SU-DHL-6 (cell line): ENCODE results near the gene LEMD2.

ENCODE experiments used
- H2AFZ ChIP-seq: fragments of 200-600 bp; sonication (generic); 2 replicates; pipeline ENCODE4 v1.6.1; 2014; ENCODE audit warnings: low read depth, mild to moderate bottlenecking, moderate library complexity, mixed read lengths, antibody characterized with exemption, low read length; ENCODE audit not compliant: severe bottlenecking
- H3F3A ChIP-seq: fragments of 200-600 bp; shearing (Covaris generic); 2 replicates; pipeline ENCODE4 v1.6.0; 2016; ENCODE audit warnings: antibody characterized with exemption, mild to moderate bottlenecking; ENCODE audit not compliant: insufficient read depth
- H3K27ac ChIP-seq: fragments of 200-600 bp; sonication (generic); 2 replicates; pipeline ENCODE4 v1.5.1; 2016; ENCODE audit warnings: low read depth, mild to moderate bottlenecking, low read length, moderate library complexity, mixed read lengths
- H3K27me3 ChIP-seq: fragments of 200-600 bp; sonication (generic), shearing (Covaris generic); 2 replicates; pipeline ENCODE4 v1.6.0; 2014; ENCODE audit warnings: mild to moderate bottlenecking, low read length
- H3K36me3 ChIP-seq: fragments of 200-600 bp; sonication (generic); 2 replicates; pipeline ENCODE4 v1.6.1; 2014; ENCODE audit warnings: mild to moderate bottlenecking, low read length, mixed read lengths
- H3K4me2 ChIP-seq: fragments of 300-600, 200-600 bp; shearing (Covaris generic), sonication (generic); 2 replicates; pipeline ENCODE4 v1.6.0; 2014; ENCODE audit warnings: low read length, low read depth, mild to moderate bottlenecking; ENCODE audit not compliant: poor library complexity, severe bottlenecking
- H3K4me3 ChIP-seq: fragments of 200-600 bp; sonication (generic); 2 replicates; pipeline ENCODE4 v1.5.1; 2014; ENCODE audit warnings: antibody characterized with exemption, low read length, mild to moderate bottlenecking, mixed read lengths; ENCODE audit not compliant: insufficient read depth, poor library complexity, severe bottlenecking
- H3K79me2 ChIP-seq: fragments of 200-600 bp; sonication (generic); 2 replicates; pipeline ENCODE4 v1.6.1; 2014; ENCODE audit warnings: mild to moderate bottlenecking, low read length, moderate library complexity; ENCODE audit not compliant: insufficient read depth
- H3K9ac ChIP-seq: fragments of 200-600 bp; sonication (generic); 2 replicates; pipeline ENCODE4 v1.7.0; 2014; ENCODE audit warnings: mild to moderate bottlenecking, low read length
- H3K9me2 ChIP-seq: fragments of 200-600 bp; sonication (generic); replicated peaks from 2 replicates; pipeline ENCODE4 v1.6.1; 2014; ENCODE audit warnings: low read length; ENCODE audit not compliant: insufficient read depth
- H3K9me3 ChIP-seq: fragments of 200-600 bp; sonication (generic); 2 replicates; pipeline ENCODE4 v1.6.1; 2014; ENCODE audit warnings: low read length, mixed read lengths; ENCODE audit not compliant: insufficient read depth
- H4K20me1 ChIP-seq: fragments of 200-600 bp; sonication (generic); 2 replicates; pipeline ENCODE4 v1.6.1; 2014; ENCODE audit warnings: low read depth, mild to moderate bottlenecking, antibody characterized with exemption, low read length, moderate library complexity, mixed read lengths
- EZH2phosphoT487 ChIP-seq: fragments of 200-600 bp; sonication (generic), shearing (Covaris generic); conservative IDR thresholded peaks from 2 replicates; pipeline ENCODE4 v1.6.1; 2018; ENCODE audit warnings: mild to moderate bottlenecking, antibody characterized with exemption, low read length, moderate library complexity, mixed read lengths
- TF ChIP-seq, protein P1 (sequence below): fragments of 200-600 bp; sonication (generic); IDR thresholded peaks from one replicate; pipeline ENCODE4 v1.5.1; 2017; ENCODE audit warnings: antibody characterized with exemption, mild to moderate bottlenecking, low read length, moderate library complexity; ENCODE audit not compliant: insufficient read depth, poor library complexity, severe bottlenecking

LEMD2 gene

DNA sequence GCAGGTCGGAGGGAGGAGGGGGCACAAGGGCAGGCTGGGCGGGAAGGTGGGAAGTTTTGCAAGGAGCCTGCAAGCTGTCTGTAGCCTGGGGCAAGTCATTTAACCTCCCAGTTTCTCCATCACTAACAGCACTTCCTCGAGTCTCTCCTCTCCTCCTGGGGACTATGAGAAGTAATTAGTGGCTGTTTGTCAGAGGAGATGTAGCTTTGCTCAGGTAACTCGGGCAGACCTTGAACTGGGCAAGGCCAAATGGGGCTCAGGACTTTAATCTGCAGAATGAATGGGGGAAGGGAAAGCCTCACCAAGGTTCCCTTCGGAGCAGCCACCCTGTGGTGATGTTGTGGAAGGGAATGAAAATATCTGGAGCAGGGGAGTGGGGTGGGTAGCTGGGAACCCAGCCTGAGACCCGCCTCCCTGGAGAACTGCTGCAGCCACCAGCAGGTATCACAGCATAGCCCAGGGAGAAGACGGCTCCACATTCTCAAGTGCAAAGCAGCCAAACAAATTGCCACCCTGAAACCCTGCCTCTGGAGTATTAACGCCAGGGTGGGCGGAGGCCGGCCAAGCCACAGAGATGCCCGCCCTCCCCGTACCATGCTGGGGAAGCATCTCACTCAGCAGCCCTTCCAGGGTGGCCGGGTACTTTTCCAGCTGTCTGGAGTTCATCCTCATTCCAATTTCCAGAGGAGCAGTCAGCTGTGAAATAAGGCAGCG is 6.1 kb upstream of the LEMD2 start:
- TF ChIP-seq, protein P1, sequence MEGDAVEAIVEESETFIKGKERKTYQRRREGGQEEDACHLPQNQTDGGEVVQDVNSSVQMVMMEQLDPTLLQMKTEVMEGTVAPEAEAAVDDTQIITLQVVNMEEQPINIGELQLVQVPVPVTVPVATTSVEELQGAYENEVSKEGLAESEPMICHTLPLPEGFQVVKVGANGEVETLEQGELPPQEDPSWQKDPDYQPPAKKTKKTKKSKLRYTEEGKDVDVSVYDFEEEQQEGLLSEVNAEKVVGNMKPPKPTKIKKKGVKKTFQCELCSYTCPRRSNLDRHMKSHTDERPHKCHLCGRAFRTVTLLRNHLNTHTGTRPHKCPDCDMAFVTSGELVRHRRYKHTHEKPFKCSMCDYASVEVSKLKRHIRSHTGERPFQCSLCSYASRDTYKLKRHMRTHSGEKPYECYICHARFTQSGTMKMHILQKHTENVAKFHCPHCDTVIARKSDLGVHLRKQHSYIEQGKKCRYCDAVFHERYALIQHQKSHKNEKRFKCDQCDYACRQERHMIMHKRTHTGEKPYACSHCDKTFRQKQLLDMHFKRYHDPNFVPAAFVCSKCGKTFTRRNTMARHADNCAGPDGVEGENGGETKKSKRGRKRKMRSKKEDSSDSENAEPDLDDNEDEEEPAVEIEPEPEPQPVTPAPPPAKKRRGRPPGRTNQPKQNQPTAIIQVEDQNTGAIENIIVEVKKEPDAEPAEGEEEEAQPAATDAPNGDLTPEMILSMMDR, result no peak
- TF ChIP-seq EZH2phosphoT487, result no peak
- H3K4me2 ChIP-seq, result no peak overlapping the region
- H2AFZ ChIP-seq, result no peak overlapping the region
- H3F3A ChIP-seq, result no peaks in the 10 kb centered on the region
- no peak overlapping the region for H3K27ac ChIP-seq
- H3K9me3 ChIP-seq, result no peaks in the 10 kb centered on the region
- H4K20me1 ChIP-seq, result no peaks in the 10 kb centered on the region
- no peak overlapping the region for H3K9ac ChIP-seq
- H3K79me2 ChIP-seq, result no peaks in the 10 kb centered on the region
- no peaks in the 10 kb centered on the region for H3K36me3 ChIP-seq
- H3K27me3 ChIP-seq, result no peaks in the 10 kb centered on the region
- no peak overlapping the region for H3K4me3 ChIP-seq
- H3K9me2 ChIP-seq, result no peaks in the 10 kb centered on the region

DNA sequence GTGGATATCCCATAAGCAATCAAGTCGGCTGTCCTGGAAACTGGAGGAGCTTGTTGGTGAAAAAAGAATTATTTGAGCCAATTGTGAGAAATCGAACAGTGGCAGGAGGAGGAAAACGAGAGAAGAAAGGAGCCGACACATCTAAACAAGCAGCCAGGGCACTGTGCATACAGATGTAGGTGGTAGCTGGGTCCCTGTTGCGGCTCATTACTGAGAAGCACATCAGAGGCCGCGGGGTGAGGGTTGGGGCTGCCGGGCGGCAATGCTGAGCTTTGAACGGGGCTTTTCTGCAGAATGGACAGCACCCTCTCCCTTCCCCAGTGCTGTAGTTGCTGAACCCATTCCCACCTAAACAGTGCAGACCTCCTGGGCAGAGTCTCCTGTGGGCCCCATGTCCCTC is 4.1 kb upstream of the LEMD2 start:
- TF ChIP-seq EZH2phosphoT487, result no peak
- TF ChIP-seq, protein P1, result no peak

DNA sequence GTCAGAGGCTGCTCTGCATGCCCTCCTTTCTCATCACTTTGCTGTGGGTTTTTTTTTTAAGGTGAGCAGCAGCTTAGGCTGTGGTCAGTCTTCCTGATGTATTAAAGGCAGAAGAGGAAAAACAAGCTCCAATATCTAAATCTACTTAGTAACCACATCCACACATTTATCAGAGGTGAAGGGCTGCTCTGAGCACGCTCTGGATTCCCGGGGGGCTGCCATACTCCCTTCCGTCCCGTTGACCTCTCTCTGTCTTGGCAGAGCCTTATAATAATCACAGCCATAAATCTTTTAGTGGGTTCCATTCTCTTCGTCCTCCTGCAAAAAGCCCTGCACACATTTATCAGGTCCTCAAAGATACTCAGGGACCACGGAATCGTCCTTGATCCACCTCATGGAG is 2.7 kb upstream of the LEMD2 start:
- Histone ChIP-seq H4K20me1 (no peaks in the 10 kb centered on the region), H3K27me3 (no peaks in the 10 kb centered on the region), H3K9me2 (no peaks in the 10 kb centered on the region), H3K9ac (no peak overlapping the region), H2AFZ (no peak overlapping the region), H3K27ac (no peak overlapping the region), H3K4me3 (no peak overlapping the region), H3F3A (no peaks in the 10 kb centered on the region), H3K36me3 (no peaks in the 10 kb centered on the region), H3K79me2 (peaks cover 15% of the 10 kb centered on the region), H3K9me3 (no peaks in the 10 kb centered on the region), H3K4me2 (no peak overlapping the region)
- no peak for TF ChIP-seq EZH2phosphoT487
- TF ChIP-seq, protein P1, result no peak

More for the DNA sequence above, 4.1 kb upstream of the LEMD2 start:
- peaks cover 1% of the 10 kb centered on the region; the same call in 1 of the 2 replicates for H3K79me2 ChIP-seq
- no peak overlapping the region for H3K27ac ChIP-seq
- H3K4me2 ChIP-seq, result no peak overlapping the region
- H3K27me3 ChIP-seq, result no peaks in the 10 kb centered on the region
- no peaks in the 10 kb centered on the region for H3K36me3 ChIP-seq
- no peak overlapping the region for H3K9ac ChIP-seq
- H3K9me3 ChIP-seq, result no peaks in the 10 kb centered on the region
- H3K9me2 ChIP-seq, result no peaks in the 10 kb centered on the region
- no peak overlapping the region for H2AFZ ChIP-seq
- H4K20me1 ChIP-seq, result no peaks in the 10 kb centered on the region
- no peaks in the 10 kb centered on the region for H3F3A ChIP-seq
- H3K4me3 ChIP-seq, result no peak overlapping the region
